OCI-LY1 (cell line): ENCODE data around the gene SDE2.
A peak's percentile ranks its signal among the peaks of the same experiment; 100 is the strongest.

Experiments
- H2AFZ ChIP-seq: fragments of 200-600 bp; sonication (generic), shearing (Covaris generic); 2 replicates; pipeline ENCODE4 v1.6.0; 2014; ENCODE audit warnings: antibody characterized with exemption, mild to moderate bottlenecking, low read length
- H3F3A ChIP-seq: fragments of 200-600 bp; sonication (generic), shearing (Covaris generic); 2 replicates; pipeline ENCODE4 v1.6.0; 2014; ENCODE audit warnings: mild to moderate bottlenecking, antibody characterized with exemption, low read length, moderate library complexity; ENCODE audit not compliant: insufficient read depth
- H3K27ac ChIP-seq: fragments of 200-600 bp; sonication (generic); 2 replicates; pipeline ENCODE4 v1.5.1; 2014; ENCODE audit warnings: low read length, mixed run types, mild to moderate bottlenecking, low read depth; ENCODE audit not compliant: poor library complexity, severe bottlenecking
- H3K27me3 ChIP-seq: fragments of 200-600 bp; sonication (generic); 2 replicates; pipeline ENCODE4 v1.6.0; 2014; ENCODE audit warnings: antibody characterized with exemption, mild to moderate bottlenecking, low read length, moderate library complexity; ENCODE audit not compliant: insufficient read depth
- H3K36me3 ChIP-seq: fragments of 200-600 bp; sonication (generic); 2 replicates; pipeline ENCODE4 v1.6.1; 2014; ENCODE audit warnings: mild to moderate bottlenecking, antibody characterized with exemption, low read length, moderate library complexity, mixed read lengths; ENCODE audit not compliant: insufficient read depth
- H3K4me1 ChIP-seq: fragments of 200-600 bp; sonication (generic); 2 replicates; pipeline ENCODE4 v1.5.1; 2014; ENCODE audit warnings: mild to moderate bottlenecking, low read length, moderate library complexity; ENCODE audit not compliant: insufficient read depth, severe bottlenecking
- H3K4me2 ChIP-seq: fragments of 200-600 bp; sonication (generic), shearing (Covaris generic); 2 replicates; pipeline ENCODE4 v1.6.1; 2014; ENCODE audit warnings: low read length
- H3K4me3 ChIP-seq: fragments of 200-600 bp; sonication (generic); 2 replicates; pipeline ENCODE4 v1.5.1; 2014; ENCODE audit warnings: low read length, low read depth, mild to moderate bottlenecking, mixed read lengths; ENCODE audit not compliant: poor library complexity, severe bottlenecking
- H3K79me2 ChIP-seq: fragments of 200-600 bp; shearing (Covaris generic); 2 replicates; pipeline ENCODE4 v1.6.1; 2016; ENCODE audit warnings: mixed run types, low read length, mixed read lengths; ENCODE audit not compliant: insufficient read depth
- H3K9ac ChIP-seq: fragments of 200-600 bp; sonication (generic), shearing (Covaris generic); 2 replicates; pipeline ENCODE4 v1.6.1; 2014; ENCODE audit warnings: mild to moderate bottlenecking, low read length, mixed read lengths
- H3K9me2 ChIP-seq: fragments of 200-600 bp; sonication (generic), shearing (Covaris generic); 2 replicates; pipeline ENCODE4 v1.6.1; 2014; ENCODE audit warnings: low read depth, mild to moderate bottlenecking, low read length, mixed read lengths
- H3K9me3 ChIP-seq: fragments of 200-600 bp; shearing (Covaris generic); 2 replicates; pipeline ENCODE4 v1.6.1; 2014; ENCODE audit warnings: low read length, mixed read lengths
- H4K20me1 ChIP-seq: fragments of 200-600 bp; sonication (generic), shearing (Covaris generic); 2 replicates; pipeline ENCODE4 v1.6.0; 2016; ENCODE audit warnings: mild to moderate bottlenecking, low read length; ENCODE audit not compliant: insufficient read depth
- CTCF ChIP-seq: fragments of 200-600 bp; sonication (generic), shearing (Covaris generic); IDR thresholded peaks from 2 replicates; pipeline ENCODE4 v1.5.1; 2017; ENCODE audit warnings: mild to moderate bottlenecking, antibody characterized with exemption, low read length, moderate library complexity, mixed read lengths
- EZH2 ChIP-seq: fragments of 200-600 bp; sonication (generic), shearing (Covaris generic); IDR thresholded peaks from 2 replicates; pipeline ENCODE4 v1.8.0; 2017; ENCODE audit warnings: borderline replicate concordance, mixed run types, mild to moderate bottlenecking, antibody characterized with exemption, low read length, moderate library complexity, mixed read lengths

Gene SDE2

GRCh38 chr1:225995919-225996864, 3.0 kb downstream of the SDE2 start:
- peak overlapping the region; percentile 96 for H3K4me3 ChIP-seq
- peak overlapping the region; percentile 1; the same call in 1 of the 2 replicates for H3K9ac ChIP-seq
- H3K36me3 ChIP-seq: peaks cover 52% of the 10 kb centered on the region
- peak overlapping the region; percentile 41 for H3K27ac ChIP-seq
- H3K79me2 ChIP-seq: peaks cover 45% of the 10 kb centered on the region
- H2AFZ ChIP-seq: no peak overlapping the region
- peak overlapping the region; percentile 99 for H3K4me2 ChIP-seq
- H4K20me1 ChIP-seq: 0 out of 2 replicates have a peak, but pooled peaks cover 3% of the 10 kb centered on the region
- H3K4me1 ChIP-seq: peaks cover 48% of the 10 kb centered on the region
- H3K27me3 ChIP-seq: no peaks in the 10 kb centered on the region
- TF ChIP-seq EZH2 (no peak), CTCF (no peak)
- no peaks in the 10 kb centered on the region for H3K9me2 ChIP-seq
- H3F3A ChIP-seq: no peaks in the 10 kb centered on the region
- no peaks in the 10 kb centered on the region for H3K9me3 ChIP-seq

GRCh38 chr1:225990705-225991464, 8.3 kb downstream of the SDE2 start:
- H3K9ac ChIP-seq: no peak overlapping the region
- no peak overlapping the region for H3K4me3 ChIP-seq
- no peak overlapping the region for H3K27ac ChIP-seq

More at GRCh38 chr1:225990705-225991464, 8.3 kb downstream of the SDE2 start:
- H3K79me2 ChIP-seq: peaks cover 19% of the 10 kb centered on the region
- peaks cover 4% of the 10 kb centered on the region for H3K4me1 ChIP-seq
- no peak overlapping the region for H3K4me2 ChIP-seq
- H3K27me3 ChIP-seq: no peaks in the 10 kb centered on the region
- no peaks in the 10 kb centered on the region for H3F3A ChIP-seq
- H3K9me2 ChIP-seq: no peaks in the 10 kb centered on the region
- no peaks in the 10 kb centered on the region for H4K20me1 ChIP-seq
- H3K9me3 ChIP-seq: no peaks in the 10 kb centered on the region
- H2AFZ ChIP-seq: no peak overlapping the region
- peaks cover 95% of the 10 kb centered on the region for H3K36me3 ChIP-seq
- TF ChIP-seq EZH2 (no peak), CTCF (no peak)
